Endothelial cell (in vitro differentiated cells): ENCODE data around the gene EXOSC2. TPM values are rescaled to one million over a fixed set of nuclear protein-coding genes. Genes with fewer than 3 reads are reported as not detected.

Experiments used
- DNase-seq: peaks from one replicate; pipeline ENCODE4 v3.0.0; 2021; ENCODE audit warnings: low spot score
- H3K27ac Mint-ChIP-seq: one replicate; pipeline ENCODE4 v1.8.0; 2021; ENCODE audit warnings: mixed read lengths, inconsistent platforms; ENCODE audit not compliant: unreplicated experiment
- H3K27me3 Mint-ChIP-seq: one replicate; pipeline ENCODE4 v1.8.0; 2021; ENCODE audit warnings: mild to moderate bottlenecking, moderate library complexity, mixed read lengths, inconsistent platforms; ENCODE audit not compliant: unreplicated experiment
- H3K36me3 Mint-ChIP-seq: one replicate; pipeline ENCODE4 v1.8.0; 2021; ENCODE audit warnings: mild to moderate bottlenecking, low read depth, mixed read lengths, inconsistent platforms; ENCODE audit not compliant: unreplicated experiment
- H3K4me1 Mint-ChIP-seq: one replicate; pipeline ENCODE4 v1.8.0; 2021; ENCODE audit warnings: mild to moderate bottlenecking, mixed read lengths, inconsistent platforms; ENCODE audit not compliant: unreplicated experiment
- H3K4me3 Mint-ChIP-seq: one replicate; pipeline ENCODE4 v1.8.0; 2021; ENCODE audit warnings: mild to moderate bottlenecking, mixed read lengths, inconsistent platforms; ENCODE audit not compliant: unreplicated experiment
- H3K9me3 Mint-ChIP-seq: one replicate; pipeline ENCODE4 v1.8.0; 2021; ENCODE audit warnings: mixed read lengths, inconsistent platforms; ENCODE audit not compliant: unreplicated experiment
- total RNA-seq: library from RNA; stranded (reverse); fragmentation: NEBNext Ultra II Directional; extraction: Animal tissue kit (Norgen Biotek cat#: 25700); gene quantifications from one replicate; pipeline ENCODE4 v1.2.1, GENCODE V29; 2021; ENCODE audit not compliant: unreplicated experiment
- TF ChIP-seq, protein P1 (sequence below): fragments of 200-600 bp; sonication (generic); IDR thresholded peaks from one replicate; pipeline ENCODE4 v1.5.0; 2021; ENCODE audit warnings: antibody characterized with exemption; ENCODE audit not compliant: unreplicated experiment

Gene EXOSC2
- total RNA-seq, 1 donor from 2014 or later: 26.0 TPM

DNA sequence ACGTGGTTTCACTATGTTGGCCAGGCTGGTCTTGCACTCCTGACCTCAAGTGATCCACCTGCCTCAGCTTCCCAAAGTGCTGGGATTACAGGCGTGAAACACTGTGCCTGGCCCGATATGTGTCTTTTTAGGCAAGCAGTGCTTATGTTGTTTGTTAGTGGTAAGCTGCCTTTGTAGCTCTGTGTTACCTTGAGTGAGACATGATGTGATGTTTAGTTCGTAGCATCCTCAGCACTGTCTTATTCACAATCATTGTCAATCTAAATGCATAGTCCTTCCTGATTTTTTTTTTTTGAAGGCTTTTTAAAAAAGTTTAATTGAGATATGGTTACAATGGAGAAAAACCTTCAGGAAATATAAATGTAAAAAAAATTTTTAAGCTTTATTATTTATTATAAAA lies 45.5 kb downstream of the EXOSC2 start:
- no peak for DNase-seq
- Mint-ChIP-seq H3K4me3 (no peak overlapping the region), H3K27ac (no peak overlapping the region), H3K36me3 (peaks cover 6% of the 10 kb centered on the region), H3K4me1 (peaks cover 3% of the 10 kb centered on the region), H3K9me3 (no peaks in the 10 kb centered on the region), H3K27me3 (no peaks in the 10 kb centered on the region)
- TF ChIP-seq, protein P1, sequence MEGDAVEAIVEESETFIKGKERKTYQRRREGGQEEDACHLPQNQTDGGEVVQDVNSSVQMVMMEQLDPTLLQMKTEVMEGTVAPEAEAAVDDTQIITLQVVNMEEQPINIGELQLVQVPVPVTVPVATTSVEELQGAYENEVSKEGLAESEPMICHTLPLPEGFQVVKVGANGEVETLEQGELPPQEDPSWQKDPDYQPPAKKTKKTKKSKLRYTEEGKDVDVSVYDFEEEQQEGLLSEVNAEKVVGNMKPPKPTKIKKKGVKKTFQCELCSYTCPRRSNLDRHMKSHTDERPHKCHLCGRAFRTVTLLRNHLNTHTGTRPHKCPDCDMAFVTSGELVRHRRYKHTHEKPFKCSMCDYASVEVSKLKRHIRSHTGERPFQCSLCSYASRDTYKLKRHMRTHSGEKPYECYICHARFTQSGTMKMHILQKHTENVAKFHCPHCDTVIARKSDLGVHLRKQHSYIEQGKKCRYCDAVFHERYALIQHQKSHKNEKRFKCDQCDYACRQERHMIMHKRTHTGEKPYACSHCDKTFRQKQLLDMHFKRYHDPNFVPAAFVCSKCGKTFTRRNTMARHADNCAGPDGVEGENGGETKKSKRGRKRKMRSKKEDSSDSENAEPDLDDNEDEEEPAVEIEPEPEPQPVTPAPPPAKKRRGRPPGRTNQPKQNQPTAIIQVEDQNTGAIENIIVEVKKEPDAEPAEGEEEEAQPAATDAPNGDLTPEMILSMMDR: no peak

- Mint-ChIP-seq H3K36me3 (peaks cover 6% of the 10 kb centered on the region), H3K9me3 (no peaks in the 10 kb centered on the region), H3K27me3 (no peaks in the 10 kb centered on the region), H3K27ac (peak overlapping the region; percentile 18), H3K4me1 (peaks cover 9% of the 10 kb centered on the region), H3K4me3 (no peak overlapping the region)
- no peak for DNase-seq
- TF ChIP-seq, protein P1: no peak
Measured at GRCh38 chr9:130740218-130741023, 46.8 kb downstream of the EXOSC2 start.

DNA sequence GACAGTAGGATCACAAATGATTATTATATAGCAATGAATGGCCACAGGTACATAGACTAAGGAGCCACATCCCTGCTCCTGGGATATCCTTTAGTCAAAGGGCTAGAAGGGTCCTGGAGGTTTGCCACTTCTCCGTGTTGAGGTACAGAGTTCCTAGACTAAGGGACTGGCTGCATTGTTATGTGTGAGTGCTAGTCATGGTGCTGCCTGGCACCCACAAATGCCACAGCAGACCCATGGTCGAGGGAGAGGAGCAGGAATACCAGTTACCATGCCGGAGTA lies 47.4 kb downstream of the EXOSC2 start:
- TF ChIP-seq, protein P1: no peak
- Mint-ChIP-seq H3K9me3 (no peaks in the 10 kb centered on the region), H3K4me3 (no peak overlapping the region), H3K36me3 (peaks cover 6% of the 10 kb centered on the region), H3K27me3 (no peaks in the 10 kb centered on the region), H3K27ac (no peak overlapping the region), H3K4me1 (peaks cover 14% of the 10 kb centered on the region)
- no peak for DNase-seq

DNA sequence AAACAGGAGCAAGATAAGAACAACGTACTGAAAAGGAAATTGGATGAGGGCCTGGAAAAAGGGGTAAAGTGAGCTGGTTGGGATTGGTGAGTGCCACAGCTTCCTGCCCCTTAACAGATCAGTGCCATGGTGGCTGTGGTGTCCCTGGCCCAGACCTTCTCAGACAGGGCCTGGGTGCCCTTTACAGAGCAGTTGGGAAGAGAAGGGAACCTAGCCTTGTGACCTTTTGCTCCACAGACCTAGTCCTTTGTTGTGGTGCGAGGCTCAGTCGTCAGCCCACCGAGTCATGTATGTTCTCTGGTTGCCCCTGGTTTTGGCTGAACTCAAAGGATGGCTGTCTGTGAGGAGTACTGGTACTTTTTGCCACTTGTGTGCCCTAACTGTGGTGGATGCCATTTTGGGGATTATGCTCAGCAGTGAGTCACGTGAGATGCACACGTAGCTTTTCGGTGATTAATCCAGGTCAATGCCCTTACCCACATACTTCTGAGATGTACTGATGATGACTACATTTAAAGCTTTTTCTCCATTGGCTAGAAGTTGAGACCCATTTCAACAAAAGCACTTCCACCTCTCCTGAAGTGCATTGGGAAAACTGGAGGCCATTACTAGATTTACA lies 48.4 kb downstream of the EXOSC2 start:
- no peak overlapping the region for H3K27ac Mint-ChIP-seq

More for the DNA sequence above, 48.4 kb downstream of the EXOSC2 start:
- H3K4me3 Mint-ChIP-seq: no peak overlapping the region
- peaks cover 23% of the 10 kb centered on the region for H3K4me1 Mint-ChIP-seq
- H3K27me3 Mint-ChIP-seq: no peaks in the 10 kb centered on the region
- TF ChIP-seq, protein P1: no peak
- H3K36me3 Mint-ChIP-seq: peaks cover 6% of the 10 kb centered on the region
- no peak for DNase-seq
- H3K9me3 Mint-ChIP-seq: no peaks in the 10 kb centered on the region
